Breast epithelium (tissue), 3 donors: ENCODE measurements around the gene SMIM5.

Experiments used
- CTCF ChIP-seq, 3 donors: fragments of 450-650 bp; IDR thresholded peaks; one replicate each; pipeline ENCODE4 v1.5.1; 2016 to 2017; ENCODE audit warnings: antibody characterized with exemption in 3 of 3, mild to moderate bottlenecking in 3 of 3, moderate library complexity in 3 of 3
- POLR2A ChIP-seq: fragments of 450-650 bp; IDR thresholded peaks from one replicate; pipeline ENCODE4 v1.6.1; 2016; ENCODE audit warnings: antibody characterized with exemption, mild to moderate bottlenecking, moderate library complexity

- TF ChIP-seq POLR2A: no peak
- no peak for TF ChIP-seq CTCF (IDR thresholded peaks at IDR 0.05)
These were observed 13.4 kb downstream of the SMIM5 start for GRCh38 chr17:75646638-75646992.
